Measurements from ENCODE around the gene CDC42EP4.
"Not testable (repeated sequence)": the region's sequence is repeated elsewhere in the genome, so short reads cannot be mapped to it uniquely, and the experiment has no call there.

CDC42EP4 gene

GRCh38 chr17:73278049-73278464, 33.7 kb downstream of the CDC42EP4 start:
- no peaks in the 10 kb centered on the region for H3K27me3 ChIP-seq (ENCODE audit: control insufficient read depth, insufficient read depth, low read length)
- H3K4me3 ChIP-seq (ENCODE audit: low read length) = no peak overlapping the region
- H3K36me3 ChIP-seq (ENCODE audit: control insufficient read depth, insufficient read depth, low read length) = no peaks in the 10 kb centered on the region
- H3K9me3 ChIP-seq (ENCODE audit: control insufficient read depth, low read length) = no peaks in the 10 kb centered on the region
- H3K9ac ChIP-seq (ENCODE audit: low read length) = no peak overlapping the region
- peaks cover 28% of the 10 kb centered on the region for H3K4me1 ChIP-seq (ENCODE audit: control insufficient read depth, insufficient read depth, low read length)

DNA sequence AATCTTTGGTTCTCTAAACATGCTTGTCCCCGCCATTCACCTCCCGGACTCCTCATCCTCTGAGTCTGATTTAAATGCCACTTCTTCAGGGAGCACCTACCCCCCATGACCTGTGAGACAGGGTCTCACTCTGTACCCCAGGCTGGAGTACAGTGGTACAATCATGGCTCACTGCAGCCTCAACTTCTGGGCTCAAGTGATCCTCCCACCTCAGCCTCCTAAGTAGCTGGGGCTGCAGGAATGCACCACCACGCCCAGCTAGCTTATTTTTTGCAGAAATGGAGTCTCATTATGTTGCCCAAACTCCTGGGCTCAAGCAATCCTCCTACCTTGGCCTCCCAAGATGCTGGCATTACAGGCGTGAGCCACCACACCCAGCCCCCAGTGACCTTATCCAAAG, 37.3 kb downstream of the CDC42EP4 start:
- H3K9me3 ChIP-seq (ENCODE audit: control insufficient read depth, low read length) = no peaks in the 10 kb centered on the region
- H3K4me3 ChIP-seq (ENCODE audit: low read length) = no peak overlapping the region
- no peaks in the 10 kb centered on the region for H3K36me3 ChIP-seq (ENCODE audit: control insufficient read depth, insufficient read depth, low read length)
- peaks cover 24% of the 10 kb centered on the region for H3K4me1 ChIP-seq (ENCODE audit: control insufficient read depth, insufficient read depth, low read length)
- no peak overlapping the region for H3K9ac ChIP-seq (ENCODE audit: low read length)
- H3K27me3 ChIP-seq (ENCODE audit: control insufficient read depth, insufficient read depth, low read length) = no peaks in the 10 kb centered on the region

DNA sequence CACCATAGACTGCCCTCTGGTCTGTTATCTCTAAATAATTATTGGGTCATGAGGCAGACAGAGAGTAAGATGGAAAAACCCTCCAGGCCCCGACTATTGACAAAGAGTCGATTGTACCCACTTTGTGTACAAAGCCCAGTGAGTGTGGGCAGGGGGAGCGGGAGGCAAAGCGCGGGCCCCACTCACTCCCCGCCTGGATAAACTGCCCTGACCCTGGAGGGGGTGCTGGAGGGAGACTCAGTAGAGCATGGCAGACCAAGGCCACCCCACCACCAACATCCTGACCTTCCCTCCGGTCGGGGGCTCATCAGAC, 38.9 kb downstream of the CDC42EP4 start:
- H3K27me3 ChIP-seq (ENCODE audit: control insufficient read depth, insufficient read depth, low read length) = no peaks in the 10 kb centered on the region
- peaks cover 16% of the 10 kb centered on the region for H3K4me1 ChIP-seq (ENCODE audit: control insufficient read depth, insufficient read depth, low read length)
- H3K9ac ChIP-seq (ENCODE audit: low read length) = no peak overlapping the region
- no peaks in the 10 kb centered on the region for H3K9me3 ChIP-seq (ENCODE audit: control insufficient read depth, low read length)
- no peak overlapping the region for H3K4me3 ChIP-seq (ENCODE audit: low read length)
- H3K36me3 ChIP-seq (ENCODE audit: control insufficient read depth, insufficient read depth, low read length) = no peaks in the 10 kb centered on the region

- no peaks in the 10 kb centered on the region for H3K9me3 ChIP-seq (ENCODE audit: control insufficient read depth, low read length)
- peaks cover 16% of the 10 kb centered on the region for H3K4me1 ChIP-seq (ENCODE audit: control insufficient read depth, insufficient read depth, low read length)
- no peaks in the 10 kb centered on the region for H3K27me3 ChIP-seq (ENCODE audit: control insufficient read depth, insufficient read depth, low read length)
- no peak overlapping the region for H3K4me3 ChIP-seq (ENCODE audit: low read length)
- H3K9ac ChIP-seq (ENCODE audit: low read length) = no peak overlapping the region
- H3K36me3 ChIP-seq (ENCODE audit: control insufficient read depth, insufficient read depth, low read length) = no peaks in the 10 kb centered on the region
Observed at GRCh38 chr17:73271072-73271471, 40.7 kb downstream of the CDC42EP4 start.

DNA sequence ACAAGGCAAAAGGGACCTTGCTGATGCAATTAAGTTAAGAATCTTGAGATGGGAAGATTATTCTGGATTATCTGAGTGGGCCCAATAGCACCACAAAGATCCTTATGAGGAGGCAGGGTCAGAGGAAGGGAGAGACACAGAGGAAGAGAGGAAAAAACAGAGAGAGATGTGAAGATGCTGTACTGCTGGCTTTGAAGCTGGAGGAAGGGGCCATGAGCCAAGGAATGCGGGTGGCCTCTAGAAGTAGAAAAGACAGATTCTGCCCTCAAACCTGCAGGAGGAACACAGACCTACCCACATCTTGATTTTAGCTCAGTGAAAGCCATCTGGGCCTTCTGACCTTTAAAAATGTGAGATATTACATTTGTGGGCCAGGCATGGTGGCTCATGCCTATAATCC, 42.0 kb downstream of the CDC42EP4 start:
- no peak overlapping the region for H3K4me3 ChIP-seq (ENCODE audit: low read length)
- H3K36me3 ChIP-seq (ENCODE audit: control insufficient read depth, insufficient read depth, low read length) = no peaks in the 10 kb centered on the region
- H3K4me1 ChIP-seq (ENCODE audit: control insufficient read depth, insufficient read depth, low read length) = peaks cover 16% of the 10 kb centered on the region
- no peaks in the 10 kb centered on the region for H3K9me3 ChIP-seq (ENCODE audit: control insufficient read depth, low read length)
- no peak overlapping the region for H3K9ac ChIP-seq (ENCODE audit: low read length)
- no peaks in the 10 kb centered on the region for H3K27me3 ChIP-seq (ENCODE audit: control insufficient read depth, insufficient read depth, low read length)

DNA sequence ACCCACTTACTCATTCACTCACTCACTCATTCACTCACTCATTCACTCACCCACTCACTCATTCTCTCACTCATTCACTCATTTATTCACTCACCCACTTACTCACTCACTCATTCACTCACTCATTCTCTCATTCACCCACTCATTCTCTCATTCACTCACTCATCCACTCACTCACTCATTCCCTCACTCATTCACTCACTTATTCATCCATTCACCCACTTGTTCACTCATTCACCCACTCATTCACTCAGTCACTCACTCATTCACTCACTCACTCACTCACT, 42.5 kb downstream of the CDC42EP4 start:
- Histone ChIP-seq H3K4me3 (ENCODE audit: low read length) (no peak overlapping the region), H3K36me3 (ENCODE audit: control insufficient read depth, insufficient read depth, low read length) (no peaks in the 10 kb centered on the region), H3K4me1 (ENCODE audit: control insufficient read depth, insufficient read depth, low read length) (peaks cover 16% of the 10 kb centered on the region)

GRCh38 chr17:73268582-73269328, 43.0 kb downstream of the CDC42EP4 start:
- no peaks in the 10 kb centered on the region for H3K27me3 ChIP-seq (ENCODE audit: control insufficient read depth, insufficient read depth, low read length)
- peaks cover 16% of the 10 kb centered on the region for H3K4me1 ChIP-seq (ENCODE audit: control insufficient read depth, insufficient read depth, low read length)
- H3K4me3 ChIP-seq (ENCODE audit: low read length) = no peak overlapping the region
- no peak overlapping the region for H3K9ac ChIP-seq (ENCODE audit: low read length)
- H3K36me3 ChIP-seq (ENCODE audit: control insufficient read depth, insufficient read depth, low read length) = no peaks in the 10 kb centered on the region
- no peaks in the 10 kb centered on the region for H3K9me3 ChIP-seq (ENCODE audit: control insufficient read depth, low read length)

More for the DNA sequence above, 42.5 kb downstream of the CDC42EP4 start:
- no peaks in the 10 kb centered on the region for H3K9me3 ChIP-seq (ENCODE audit: control insufficient read depth, low read length)
- no peak overlapping the region for H3K9ac ChIP-seq (ENCODE audit: low read length)
- no peaks in the 10 kb centered on the region for H3K27me3 ChIP-seq (ENCODE audit: control insufficient read depth, insufficient read depth, low read length)

DNA sequence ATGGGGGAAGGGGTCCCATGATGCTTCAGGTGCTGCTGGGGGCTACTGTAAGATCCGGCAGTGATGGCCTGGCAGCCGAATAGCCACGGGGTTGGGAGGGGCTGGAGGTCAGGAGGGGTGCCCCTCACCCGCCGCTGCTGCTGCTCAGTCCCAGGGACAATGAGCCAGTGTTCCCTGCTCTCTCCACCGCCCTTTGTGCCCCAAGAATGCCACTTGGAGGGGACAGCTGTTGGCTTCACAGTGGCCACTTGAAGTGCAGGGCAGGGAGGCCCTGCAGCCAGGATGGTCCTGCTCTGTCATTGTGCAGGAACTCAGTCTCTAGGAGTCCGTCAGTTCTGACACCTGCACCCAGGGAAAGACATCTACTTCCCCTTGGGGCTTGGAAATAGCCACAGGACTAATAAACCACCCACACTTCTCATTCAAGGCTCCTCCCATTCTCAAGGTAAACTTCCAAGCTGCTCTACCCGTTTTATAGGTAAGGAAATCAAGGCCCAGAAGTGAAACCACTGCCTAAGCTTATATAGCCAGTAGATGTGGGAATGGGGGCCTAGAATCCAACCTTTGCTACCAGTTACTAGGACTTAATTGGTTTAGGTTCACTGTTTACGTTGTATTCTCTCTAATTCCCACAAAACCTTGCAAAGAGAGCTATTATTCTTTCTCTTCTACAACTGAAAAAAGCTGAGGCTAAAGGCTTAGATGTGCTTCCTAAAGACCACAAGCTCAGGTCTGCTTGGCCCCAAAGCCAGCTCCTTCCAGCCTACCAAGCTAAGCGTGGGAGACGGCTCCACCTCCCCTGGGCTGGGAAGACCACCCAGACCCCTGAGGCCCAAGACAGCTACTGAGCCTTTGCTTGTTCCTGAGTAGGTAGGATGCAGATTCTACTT, 43.9 kb downstream of the CDC42EP4 start:
- no peaks in the 10 kb centered on the region for H3K36me3 ChIP-seq (ENCODE audit: control insufficient read depth, insufficient read depth, low read length)
- H3K4me3 ChIP-seq (ENCODE audit: low read length) = no peak overlapping the region
- H3K4me1 ChIP-seq (ENCODE audit: control insufficient read depth, insufficient read depth, low read length) = peaks cover 23% of the 10 kb centered on the region
- H3K9ac ChIP-seq (ENCODE audit: low read length) = no peak overlapping the region
- H3K27me3 ChIP-seq (ENCODE audit: control insufficient read depth, insufficient read depth, low read length) = no peaks in the 10 kb centered on the region
- no peaks in the 10 kb centered on the region for H3K9me3 ChIP-seq (ENCODE audit: control insufficient read depth, low read length)

- Histone ChIP-seq H3K9ac (ENCODE audit: low read length) (no peak overlapping the region), H3K4me3 (ENCODE audit: low read length) (no peak overlapping the region), H3K36me3 (ENCODE audit: control insufficient read depth, insufficient read depth, low read length) (no peaks in the 10 kb centered on the region), H3K27me3 (ENCODE audit: control insufficient read depth, insufficient read depth, low read length) (no peaks in the 10 kb centered on the region), H3K9me3 (ENCODE audit: control insufficient read depth, low read length) (no peaks in the 10 kb centered on the region), H3K4me1 (ENCODE audit: control insufficient read depth, insufficient read depth, low read length) (peaks cover 30% of the 10 kb centered on the region)
Observed at GRCh38 chr17:73266796-73267195, 45.0 kb downstream of the CDC42EP4 start.

- no peak overlapping the region for H3K9ac ChIP-seq (ENCODE audit: low read length)
- no peaks in the 10 kb centered on the region for H3K9me3 ChIP-seq (ENCODE audit: control insufficient read depth, low read length)
- H3K4me3 ChIP-seq (ENCODE audit: low read length) = no peak overlapping the region
- H3K27me3 ChIP-seq (ENCODE audit: control insufficient read depth, insufficient read depth, low read length) = no peaks in the 10 kb centered on the region
- H3K4me1 ChIP-seq (ENCODE audit: control insufficient read depth, insufficient read depth, low read length) = peaks cover 39% of the 10 kb centered on the region
- no peaks in the 10 kb centered on the region for H3K36me3 ChIP-seq (ENCODE audit: control insufficient read depth, insufficient read depth, low read length)
Observed at GRCh38 chr17:73265646-73266640, 45.9 kb downstream of the CDC42EP4 start.

DNA sequence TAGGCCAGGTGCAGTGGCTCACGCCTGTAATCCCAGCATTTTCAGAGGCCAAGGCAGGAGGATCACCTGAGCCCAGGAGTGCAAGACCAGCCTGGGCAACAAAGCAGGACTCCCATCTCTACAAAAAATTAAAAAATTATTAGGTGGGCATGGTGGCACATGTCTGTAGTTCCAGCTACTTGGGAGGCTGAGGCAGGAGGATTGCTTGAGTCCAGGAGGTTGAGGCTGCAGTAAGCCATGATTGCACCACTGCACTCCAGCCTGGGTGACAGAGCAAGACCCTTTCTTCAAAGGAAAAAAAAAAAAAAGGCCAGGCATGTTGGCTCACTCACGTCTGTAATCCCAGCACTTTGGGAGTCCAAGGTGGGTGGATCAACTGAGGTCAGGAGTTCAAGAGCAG, 47.4 kb downstream of the CDC42EP4 start:
- H3K4me3 ChIP-seq (ENCODE audit: low read length); H3K9ac ChIP-seq (ENCODE audit: low read length); H3K36me3 ChIP-seq (ENCODE audit: control insufficient read depth, insufficient read depth, low read length); H3K9me3 ChIP-seq (ENCODE audit: control insufficient read depth, low read length); H3K27me3 ChIP-seq (ENCODE audit: control insufficient read depth, insufficient read depth, low read length): not testable (repeated sequence)
- H3K4me1 ChIP-seq (ENCODE audit: control insufficient read depth, insufficient read depth, low read length) = peaks cover 42% of the 10 kb centered on the region

Data from mucosa of stomach (tissue), 1 donor.